Suprapubic skin (tissue), 4 donors: Measurements from ENCODE around the gene RNF166.

Source experiments
- EP300 ChIP-seq: sonication (generic); formaldehyde crosslinking; IDR thresholded peaks from one replicate; pipeline ENCODE4 v1.6.1; 2017; ENCODE audit warnings: antibody characterized with exemption
- POLR2AphosphoS5 ChIP-seq, 3 donors: sonication (generic); formaldehyde crosslinking; IDR thresholded peaks; one replicate each; pipeline ENCODE4 v1.6.1; 2017; ENCODE audit warnings: antibody characterized with exemption in 3 of 3
- TF ChIP-seq, protein P1 (sequence below), 2 donors: fragments of 200-600 bp in 1 of 2; fragments of 450-650 bp in 1 of 2; sonication (generic) in 1 of 2; IDR thresholded peaks; one replicate each; pipeline ENCODE4 v1.5.1; 2016 to 2019; ENCODE audit warnings: antibody characterized with exemption in 2 of 2, mild to moderate bottlenecking in 1 of 2, moderate library complexity in 1 of 2

DNA sequence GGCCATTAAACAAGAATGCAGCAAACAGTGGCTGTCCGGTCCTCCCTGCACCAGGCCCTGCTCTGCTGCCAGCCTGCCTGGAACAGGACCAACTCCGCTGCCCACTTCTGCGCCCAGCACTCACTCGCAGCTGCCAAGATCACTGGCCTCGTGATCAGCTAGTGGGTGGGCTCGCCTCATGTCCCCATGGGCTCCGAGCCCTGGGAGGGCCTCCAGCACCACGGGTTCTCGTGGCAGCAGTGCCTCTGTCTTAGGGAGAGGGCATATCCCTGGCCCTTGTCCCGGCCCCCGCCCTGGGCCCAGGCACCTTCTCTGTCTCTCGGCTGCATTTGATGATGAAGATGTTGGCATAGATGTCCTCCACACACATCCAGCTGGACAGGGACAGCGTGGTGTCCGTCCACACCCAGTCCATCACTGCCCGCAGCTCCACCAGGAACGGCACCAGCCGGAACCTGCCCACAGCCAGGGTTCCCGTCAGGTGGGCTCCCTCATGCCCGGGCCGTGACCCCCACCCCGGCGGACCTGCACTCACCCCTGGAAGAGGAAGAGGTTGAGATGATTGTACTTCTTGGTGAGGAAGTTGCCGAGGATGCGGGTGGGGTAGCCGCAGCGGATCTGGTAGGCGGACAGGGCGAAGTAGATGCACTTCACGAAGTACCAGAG, 13.2 kb upstream of the RNF166 start:
- TF ChIP-seq, protein P1, sequence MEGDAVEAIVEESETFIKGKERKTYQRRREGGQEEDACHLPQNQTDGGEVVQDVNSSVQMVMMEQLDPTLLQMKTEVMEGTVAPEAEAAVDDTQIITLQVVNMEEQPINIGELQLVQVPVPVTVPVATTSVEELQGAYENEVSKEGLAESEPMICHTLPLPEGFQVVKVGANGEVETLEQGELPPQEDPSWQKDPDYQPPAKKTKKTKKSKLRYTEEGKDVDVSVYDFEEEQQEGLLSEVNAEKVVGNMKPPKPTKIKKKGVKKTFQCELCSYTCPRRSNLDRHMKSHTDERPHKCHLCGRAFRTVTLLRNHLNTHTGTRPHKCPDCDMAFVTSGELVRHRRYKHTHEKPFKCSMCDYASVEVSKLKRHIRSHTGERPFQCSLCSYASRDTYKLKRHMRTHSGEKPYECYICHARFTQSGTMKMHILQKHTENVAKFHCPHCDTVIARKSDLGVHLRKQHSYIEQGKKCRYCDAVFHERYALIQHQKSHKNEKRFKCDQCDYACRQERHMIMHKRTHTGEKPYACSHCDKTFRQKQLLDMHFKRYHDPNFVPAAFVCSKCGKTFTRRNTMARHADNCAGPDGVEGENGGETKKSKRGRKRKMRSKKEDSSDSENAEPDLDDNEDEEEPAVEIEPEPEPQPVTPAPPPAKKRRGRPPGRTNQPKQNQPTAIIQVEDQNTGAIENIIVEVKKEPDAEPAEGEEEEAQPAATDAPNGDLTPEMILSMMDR (IDR thresholded peaks at IDR 0.05), result no peak
- TF ChIP-seq EP300 (no peak), POLR2AphosphoS5 (IDR thresholded peaks at IDR 0.05) (no peak)
